Measurements from ENCODE around the gene HTR7.

DNA sequence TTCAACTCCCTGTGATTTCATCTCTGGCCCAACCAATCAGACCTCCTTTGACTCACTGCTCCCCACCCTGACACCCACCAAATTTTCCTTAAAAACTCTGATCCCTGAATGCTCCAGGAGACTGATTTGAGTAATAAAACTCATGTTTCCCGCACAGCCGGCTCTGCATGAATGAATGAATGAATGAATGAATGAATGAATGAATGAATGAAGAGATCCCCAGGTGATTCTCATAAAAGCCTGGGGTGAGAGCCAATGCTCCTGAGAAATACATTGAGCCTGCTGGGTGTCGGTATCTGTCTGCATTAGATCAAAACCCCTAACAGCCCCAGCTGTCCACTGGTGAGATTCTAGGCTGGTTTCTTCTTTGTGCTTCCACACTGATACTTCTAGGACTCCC lies 58.7 kb downstream of the HTR7 start:
- TF ChIP-seq POLR2A (IDR thresholded peaks at IDR 0.05), result no peak
- TF ChIP-seq POLR2AphosphoS5 (IDR thresholded peaks at IDR 0.05), result no peak
